Muscle of back (tissue), 11 donors: Measurements from ENCODE around the gene ZMYM2. TPM values are rescaled to one million over a fixed set of nuclear protein-coding genes. Genes with fewer than 3 reads are reported as not detected.

Experiments used
- DNase-seq, 3 donors: peaks; one replicate each; pipeline versions ENCODE4 v3.0.0 to v3.0.0-alpha.2; 2013
- polyA plus RNA-seq, 10 donors: library from polyadenylated mRNA; unstranded; fragments of 120-200 nt; gene quantifications; one replicate each; pipeline ENCODE4 v1.2.1, GENCODE V29; 2013; ENCODE audit not compliant: insufficient read length in 10 of 10

The ZMYM2 gene
- polyA plus RNA-seq, 10 donors = 37.2 to 75.3 (median 53.4) TPM

DNA sequence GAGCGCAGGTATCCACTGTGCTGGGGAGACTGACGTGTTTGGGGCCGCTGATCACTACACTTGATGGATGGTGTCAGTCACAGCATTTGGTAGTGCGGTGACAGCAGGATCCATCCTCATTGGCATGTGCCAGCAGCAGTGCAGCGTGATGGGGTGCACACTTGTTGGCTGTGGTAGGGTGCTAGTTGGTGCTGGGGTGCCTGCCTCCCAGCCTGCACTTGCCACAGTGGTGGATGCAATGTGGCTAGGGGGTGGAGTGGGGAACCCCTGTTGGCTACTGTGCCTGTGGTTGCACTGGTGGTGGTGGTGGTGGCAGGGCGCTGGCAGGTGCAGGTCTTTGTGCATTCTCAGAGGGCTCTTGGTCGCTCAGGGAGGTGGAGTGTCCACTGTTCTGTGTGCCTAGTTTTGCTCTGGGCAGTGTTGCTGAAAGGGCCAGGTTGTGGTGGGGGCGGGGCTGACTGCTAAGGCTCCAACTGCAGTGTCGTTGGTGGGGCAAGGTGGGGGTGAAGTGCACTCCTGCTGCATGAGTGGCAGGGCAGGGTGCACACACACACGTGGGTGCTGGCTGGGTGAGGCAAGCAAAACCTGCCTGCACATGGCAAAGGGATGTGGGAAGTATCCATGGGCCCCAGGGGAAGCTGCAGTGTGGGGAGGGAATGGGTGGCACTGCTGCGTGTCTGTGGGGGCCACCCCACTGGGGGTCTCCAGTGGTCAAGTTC lies 84.8 kb downstream of the ZMYM2 start:
- no peak for DNase-seq

DNA sequence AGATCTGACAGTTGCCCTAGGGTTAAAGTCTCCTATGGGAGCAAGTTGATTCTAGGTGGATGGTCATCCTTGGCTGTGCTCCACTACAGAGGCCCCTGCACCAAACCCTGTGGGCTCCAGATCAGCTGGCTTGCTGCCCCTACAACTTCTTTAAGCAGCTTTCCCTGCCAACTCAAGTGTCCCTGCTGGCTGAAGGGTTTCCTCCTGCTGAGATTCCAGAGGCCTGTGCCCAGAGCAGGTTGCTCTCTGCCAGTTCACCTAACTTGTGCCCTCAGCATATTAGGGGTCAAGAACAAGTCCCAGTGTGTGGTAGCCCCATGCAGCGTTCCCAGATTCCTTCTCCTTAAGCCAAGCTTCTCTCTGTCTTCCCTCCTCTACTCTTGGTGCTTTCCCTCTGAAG lies 85.6 kb downstream of the ZMYM2 start:
- no peak for DNase-seq

GRCh38 chr13:20045950-20046548 lies 87.5 kb downstream of the ZMYM2 start:
- no peak for DNase-seq

- no peak for DNase-seq
Observed at GRCh38 chr13:20049558-20050473, 91.3 kb downstream of the ZMYM2 start.

DNA sequence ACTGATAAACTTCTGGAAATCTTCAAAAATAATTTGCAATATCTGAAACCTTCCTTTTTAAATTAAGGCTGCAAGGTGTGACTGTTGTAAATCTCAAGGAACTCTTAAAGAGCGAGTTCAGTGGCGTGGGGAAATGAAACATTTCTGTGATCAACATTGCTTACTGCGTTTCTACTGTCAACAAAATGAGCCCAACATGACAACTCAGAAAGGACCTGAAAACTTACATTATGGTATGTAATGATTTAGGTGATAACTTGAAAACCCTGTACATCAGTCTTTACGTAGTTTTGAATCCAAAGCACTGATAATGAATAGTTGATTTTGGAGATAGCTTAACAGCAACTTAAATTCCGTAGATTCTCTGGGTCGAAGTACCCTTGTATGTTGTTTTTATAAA lies 92.8 kb downstream of the ZMYM2 start:
- DNase-seq = no peak

- no peak for DNase-seq
Observed at GRCh38 chr13:20053016-20053415, 94.5 kb downstream of the ZMYM2 start.

DNA sequence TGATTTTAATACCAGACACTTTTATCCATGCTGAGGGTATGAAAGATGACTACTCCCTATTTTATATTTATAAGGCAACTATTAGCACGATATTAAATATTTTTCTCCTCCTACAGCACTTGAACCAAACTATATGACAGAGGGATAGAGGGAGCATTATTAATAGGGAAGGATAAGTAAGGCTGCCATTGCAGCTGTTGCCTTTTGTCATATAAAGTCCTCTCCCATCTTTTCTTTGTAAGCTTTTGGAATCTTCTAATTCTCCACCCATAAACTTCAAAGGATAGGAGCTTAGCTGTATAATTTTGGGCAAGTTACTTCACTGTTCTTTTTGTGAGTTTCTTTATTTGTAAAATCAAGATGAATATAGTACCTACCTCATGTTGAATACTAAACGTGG lies 95.4 kb downstream of the ZMYM2 start:
- DNase-seq = no peak

- DNase-seq = no peak
Observed at GRCh38 chr13:20054586-20054985, 96.1 kb downstream of the ZMYM2 start.

GRCh38 chr13:20057214-20057613 lies 98.7 kb downstream of the ZMYM2 start:
- no peak for DNase-seq

- DNase-seq = no peak
Observed at GRCh38 chr13:20057963-20058362, 99.4 kb downstream of the ZMYM2 start.

DNA sequence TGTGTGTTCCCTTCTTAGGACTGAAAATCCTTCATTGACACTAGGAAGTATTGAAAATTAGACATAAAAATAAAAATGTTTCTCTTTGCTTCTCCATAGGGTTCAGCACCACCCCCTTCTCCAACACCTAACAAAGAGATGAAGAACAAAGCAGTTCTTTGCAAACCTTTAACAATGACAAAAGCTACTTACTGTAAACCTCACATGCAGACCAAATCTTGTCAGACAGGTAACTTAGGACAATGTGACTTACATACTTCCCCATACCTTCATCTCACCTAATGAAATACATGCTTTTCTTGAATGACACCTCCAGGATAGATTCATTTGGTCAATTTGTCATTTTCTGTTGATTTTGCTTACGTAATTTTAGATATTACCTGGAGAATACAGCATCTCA lies 99.9 kb downstream of the ZMYM2 start:
- no peak for DNase-seq

- DNase-seq = no peak
Observed at GRCh38 chr13:20064128-20064527, 105.6 kb downstream of the ZMYM2 start.

DNA sequence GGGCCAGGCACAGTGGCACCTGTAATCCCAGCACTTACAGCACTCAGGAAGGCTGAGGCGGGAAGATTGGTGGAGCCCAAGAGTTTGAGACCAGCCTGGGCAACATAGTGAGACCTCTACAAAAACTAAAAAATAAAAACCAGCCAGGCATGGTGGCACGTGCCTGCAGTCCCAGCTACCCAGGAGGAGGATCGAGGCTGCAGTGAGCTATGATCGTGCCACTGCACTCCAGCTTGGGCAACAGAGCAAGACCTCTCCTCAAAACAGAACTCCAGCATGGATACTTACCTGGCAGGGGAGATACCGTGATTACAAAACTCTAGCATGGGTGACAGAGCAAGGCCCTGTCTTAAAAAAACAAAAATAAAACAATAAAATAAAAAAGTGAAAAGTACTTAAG lies 107.0 kb downstream of the ZMYM2 start:
- no peak for DNase-seq

DNA sequence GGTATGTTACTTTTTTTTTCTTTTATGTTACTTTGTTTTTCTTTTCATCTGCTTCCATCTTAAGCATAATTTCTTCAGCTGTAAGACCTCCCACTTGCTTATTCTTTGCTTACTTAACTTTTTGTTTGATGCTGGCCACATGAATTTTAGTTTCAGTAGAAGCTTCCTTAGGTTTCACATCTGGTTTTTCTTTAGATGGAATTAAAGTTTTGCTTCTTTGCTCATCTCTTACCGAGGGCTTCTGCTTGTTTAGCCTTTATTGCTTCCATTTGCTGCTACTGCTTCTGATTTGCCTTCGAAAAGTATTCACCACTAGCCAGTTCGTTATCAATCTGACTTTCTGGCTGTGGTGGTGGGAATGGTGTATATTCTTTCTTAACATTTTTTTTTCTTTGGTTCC lies 111.4 kb downstream of the ZMYM2 start:
- no peak for DNase-seq

DNA sequence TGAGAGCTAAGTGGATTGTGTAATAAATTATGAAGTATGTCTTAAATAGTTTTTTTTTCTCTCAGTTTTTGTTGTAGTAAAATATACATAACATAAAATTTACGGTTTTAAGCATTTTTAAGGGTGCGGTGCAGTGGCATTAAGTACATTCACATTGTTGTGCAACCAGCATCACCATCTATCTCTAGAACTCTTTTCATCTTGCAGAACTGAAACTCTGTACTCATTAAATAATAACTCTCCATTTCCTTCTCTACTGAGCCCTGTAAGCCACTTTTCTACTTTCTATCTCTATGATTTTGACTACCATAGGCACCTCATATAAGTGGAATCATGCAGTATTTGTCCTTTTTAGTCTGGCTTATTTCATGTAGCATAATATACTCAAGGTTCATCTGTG lies 115.2 kb downstream of the ZMYM2 start:
- no peak for DNase-seq

- DNase-seq = no peak
Observed at GRCh38 chr13:20074966-20075365, 116.4 kb downstream of the ZMYM2 start.

GRCh38 chr13:20077086-20077485 lies 118.6 kb downstream of the ZMYM2 start:
- DNase-seq = no peak

DNA sequence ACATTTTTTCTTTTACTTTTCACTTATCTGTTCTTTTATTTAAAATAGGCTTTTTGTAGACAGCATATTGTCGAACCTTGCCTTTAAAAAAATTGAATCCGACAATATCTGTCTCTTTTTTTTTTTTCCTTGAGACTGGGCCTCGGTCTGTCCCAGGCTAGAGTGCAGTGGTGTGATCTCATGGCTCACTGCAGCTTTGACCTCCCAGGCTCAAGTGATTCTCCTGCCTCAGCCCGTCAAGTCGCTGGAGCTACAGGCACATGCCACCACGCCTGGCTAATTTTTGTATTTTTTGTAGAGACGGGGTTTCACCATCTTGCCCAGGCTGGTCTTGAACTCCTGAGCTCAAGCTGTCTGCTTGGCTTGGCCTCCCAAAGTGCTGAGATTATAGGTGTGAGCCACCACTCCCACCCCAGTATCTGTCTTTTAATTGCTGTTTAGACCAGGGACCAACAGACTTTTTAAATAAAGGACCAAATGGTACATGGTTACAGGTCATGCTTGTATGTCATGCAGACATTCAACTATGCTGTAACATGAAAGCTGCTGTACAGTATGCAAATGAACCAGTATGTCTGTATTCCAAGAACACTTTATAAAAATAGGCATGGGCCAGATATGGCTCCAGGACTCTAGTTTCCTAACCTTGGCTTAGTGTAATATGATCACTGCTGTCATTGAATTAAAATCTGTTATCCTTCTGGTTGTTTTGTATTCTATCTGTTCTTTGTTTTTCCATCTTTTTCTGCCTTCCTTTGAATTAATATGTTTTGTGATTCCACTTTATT lies 122.0 kb downstream of the ZMYM2 start:
- no peak for DNase-seq

- DNase-seq = no peak
Observed at GRCh38 chr13:20090349-20090748, 131.8 kb downstream of the ZMYM2 start.

DNA sequence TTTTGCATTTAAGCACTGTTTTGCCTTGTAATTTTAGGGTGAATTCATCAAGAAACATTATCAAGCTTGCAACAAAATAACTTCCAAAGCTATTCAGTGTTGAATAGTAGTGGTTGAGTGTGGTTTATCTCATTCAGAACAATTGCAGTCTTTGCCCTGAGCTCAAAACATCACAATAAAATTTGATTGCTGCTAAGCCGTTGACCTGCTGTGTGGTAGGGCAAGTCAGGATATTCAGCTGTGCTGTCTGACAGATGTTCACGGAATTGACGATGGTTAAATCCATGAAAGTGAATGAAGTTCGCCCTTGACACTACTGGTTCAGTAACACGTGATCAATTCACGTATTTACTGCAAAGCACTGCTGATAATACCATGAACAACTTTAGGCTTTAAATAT lies 135.4 kb downstream of the ZMYM2 start:
- DNase-seq = no peak

DNA sequence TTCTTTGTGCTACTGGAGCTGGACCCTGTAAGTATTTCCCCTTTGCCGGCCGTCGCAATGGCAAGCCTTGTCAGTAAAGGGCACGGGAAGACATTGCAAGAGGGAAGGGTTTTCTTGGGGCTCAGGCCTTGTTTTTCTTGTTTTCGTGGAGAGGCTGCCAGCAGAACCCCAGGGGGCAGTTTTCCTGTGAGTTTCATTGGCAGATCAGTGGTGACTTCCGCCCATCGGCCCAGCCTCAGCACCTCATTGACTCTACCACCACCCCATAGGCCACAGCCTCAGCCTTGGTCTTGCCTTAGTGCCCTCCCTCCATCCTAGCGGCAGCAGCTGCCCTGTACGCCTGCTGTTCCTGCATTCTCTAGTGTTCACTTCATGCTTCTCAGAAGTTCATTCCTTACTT lies 140.8 kb downstream of the ZMYM2 start:
- DNase-seq = no peak
